ENCODE measurements around the gene DHRSX. TPM values are rescaled to one million over a fixed set of nuclear protein-coding genes. Genes with fewer than 3 reads are reported as not detected.
"Not testable (repeated sequence)": the region's sequence is repeated elsewhere in the genome, so short reads cannot be mapped to it uniquely, and the experiment has no call there.

DHRSX gene
- total and polyA plus RNA-seq, 2 experiments from 2014 or later: 37.2 to 71.7 TPM

DNA sequence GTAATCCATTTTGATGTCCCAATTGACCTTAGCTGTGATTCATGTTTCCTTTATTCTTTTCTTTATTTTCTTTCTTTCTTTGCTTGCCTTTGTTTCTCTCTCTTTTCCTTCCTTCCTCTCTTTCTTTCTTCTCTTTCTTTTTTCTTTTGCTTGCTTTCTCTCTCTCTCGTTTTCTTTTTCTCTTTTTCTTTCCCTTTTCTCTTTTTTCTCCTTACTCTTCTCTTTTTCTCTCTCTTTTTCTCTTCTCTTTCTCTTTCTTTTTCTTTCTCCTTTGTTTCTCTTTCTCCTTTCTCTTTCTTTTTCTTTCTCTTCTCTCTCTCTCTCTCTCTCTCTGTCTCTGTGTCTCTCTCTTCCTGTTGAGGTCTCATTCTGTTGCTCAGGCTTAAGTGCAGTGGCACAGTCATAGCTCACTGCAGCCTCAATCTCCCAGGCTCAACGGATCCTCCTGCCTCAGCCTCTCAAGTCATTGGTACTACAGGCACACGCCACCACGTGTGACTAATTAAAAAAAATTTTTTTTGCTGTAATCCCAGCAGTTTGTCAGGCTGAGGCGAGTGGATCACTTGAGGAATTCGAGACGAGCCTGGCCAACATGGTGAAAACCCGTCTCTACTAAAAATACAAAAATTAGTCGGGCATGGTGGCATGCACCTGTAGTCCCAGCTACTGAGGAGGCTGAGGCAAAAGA is 8.0 kb upstream of the DHRSX start:
- H3K9me2 ChIP-seq (replicated peaks; ENCODE audit: insufficient read depth): no peaks in the 10 kb centered on the region
- H4K20me1 ChIP-seq (ENCODE audit: insufficient read depth, poor library complexity, severe bottlenecking): no peaks in the 10 kb centered on the region
- DNase-seq (ENCODE audit: low spot score): no peak
- no peaks in the 10 kb centered on the region for H3K79me2 ChIP-seq
- no peak overlapping the region for H3K4me2 ChIP-seq
- TF ChIP-seq EZH2 (IDR thresholded peaks at IDR 0.05; ENCODE audit: borderline replicate concordance): no peak
- no peak for TF ChIP-seq EZH2phosphoT487 (IDR thresholded peaks at IDR 0.05; ENCODE audit: low read depth, severe bottlenecking, unreplicated experiment)
- TF ChIP-seq, protein P1, sequence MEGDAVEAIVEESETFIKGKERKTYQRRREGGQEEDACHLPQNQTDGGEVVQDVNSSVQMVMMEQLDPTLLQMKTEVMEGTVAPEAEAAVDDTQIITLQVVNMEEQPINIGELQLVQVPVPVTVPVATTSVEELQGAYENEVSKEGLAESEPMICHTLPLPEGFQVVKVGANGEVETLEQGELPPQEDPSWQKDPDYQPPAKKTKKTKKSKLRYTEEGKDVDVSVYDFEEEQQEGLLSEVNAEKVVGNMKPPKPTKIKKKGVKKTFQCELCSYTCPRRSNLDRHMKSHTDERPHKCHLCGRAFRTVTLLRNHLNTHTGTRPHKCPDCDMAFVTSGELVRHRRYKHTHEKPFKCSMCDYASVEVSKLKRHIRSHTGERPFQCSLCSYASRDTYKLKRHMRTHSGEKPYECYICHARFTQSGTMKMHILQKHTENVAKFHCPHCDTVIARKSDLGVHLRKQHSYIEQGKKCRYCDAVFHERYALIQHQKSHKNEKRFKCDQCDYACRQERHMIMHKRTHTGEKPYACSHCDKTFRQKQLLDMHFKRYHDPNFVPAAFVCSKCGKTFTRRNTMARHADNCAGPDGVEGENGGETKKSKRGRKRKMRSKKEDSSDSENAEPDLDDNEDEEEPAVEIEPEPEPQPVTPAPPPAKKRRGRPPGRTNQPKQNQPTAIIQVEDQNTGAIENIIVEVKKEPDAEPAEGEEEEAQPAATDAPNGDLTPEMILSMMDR (IDR thresholded peaks at IDR 0.05; ENCODE audit: poor library complexity): no peak
- no peaks in the 10 kb centered on the region for H3K36me3 ChIP-seq (replicated peaks; ENCODE audit: insufficient read depth, low read depth)
- 94% methylated on average over 8 of the region's 9 CpGs for WGBS (ENCODE audit: low lambda C conversion rate, missing lambda C conversion rate)
- H2AFZ ChIP-seq: no peak overlapping the region
- no peaks in the 10 kb centered on the region for H3K9me3 ChIP-seq (ENCODE audit: low read depth)
- H3K27ac ChIP-seq: no peak overlapping the region
- no peak overlapping the region for H3K4me3 ChIP-seq
- H3K27me3 ChIP-seq: no peaks in the 10 kb centered on the region
- peaks cover 13% of the 10 kb centered on the region for H3K4me1 ChIP-seq (ENCODE audit: insufficient read depth)

DNA sequence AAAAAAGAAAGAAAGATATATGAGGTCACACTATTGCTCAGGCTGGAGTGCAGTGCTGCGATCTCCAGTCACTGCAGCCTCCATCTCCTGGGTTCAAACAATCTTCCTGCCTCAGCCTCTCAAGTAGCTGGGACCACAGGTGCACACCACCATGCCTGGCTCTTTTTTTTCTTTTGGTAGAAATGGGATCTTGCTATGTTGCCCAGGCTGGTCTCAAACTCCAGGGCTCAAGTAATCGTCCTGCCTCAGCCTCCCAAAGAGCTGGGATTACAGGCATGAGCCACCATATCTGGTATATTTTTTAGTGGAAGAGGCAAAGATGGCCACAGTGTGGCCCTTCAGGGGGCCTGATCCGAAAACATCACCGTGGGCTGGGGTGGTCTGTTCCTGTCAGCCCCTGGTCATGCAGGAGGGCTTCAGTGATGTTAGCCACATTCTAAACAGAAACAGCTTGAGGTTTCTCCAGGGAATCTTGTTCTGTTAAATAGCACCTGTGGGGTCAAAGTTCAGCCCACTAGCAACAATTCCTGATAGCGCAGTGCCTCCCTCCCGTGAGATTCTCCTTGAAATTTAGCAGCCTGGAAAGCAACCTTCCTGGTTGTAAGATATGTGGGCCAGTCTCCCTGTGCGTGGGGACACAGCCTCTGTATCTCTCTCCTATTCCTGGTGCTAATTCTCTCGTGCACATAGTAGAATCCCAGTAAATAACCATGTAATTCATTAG is 7.3 kb upstream of the DHRSX start:
- no peaks in the 10 kb centered on the region for H4K20me1 ChIP-seq (ENCODE audit: insufficient read depth, poor library complexity, severe bottlenecking)
- H3K4me3 ChIP-seq: no peak overlapping the region
- peak overlapping the region; percentile 24 for H3K27ac ChIP-seq
- no peak for TF ChIP-seq EZH2 (IDR thresholded peaks at IDR 0.05; ENCODE audit: borderline replicate concordance)
- TF ChIP-seq, protein P1 (IDR thresholded peaks at IDR 0.05; ENCODE audit: poor library complexity): no peak
- no peak for TF ChIP-seq EZH2phosphoT487 (IDR thresholded peaks at IDR 0.05; ENCODE audit: low read depth, severe bottlenecking, unreplicated experiment)
- no peaks in the 10 kb centered on the region for H3K36me3 ChIP-seq (replicated peaks; ENCODE audit: insufficient read depth, low read depth)
- 54% methylated on average over 8 of the region's 8 CpGs for WGBS (ENCODE audit: low lambda C conversion rate, missing lambda C conversion rate)
- H3K9me3 ChIP-seq (ENCODE audit: low read depth): no peaks in the 10 kb centered on the region
- peaks cover 13% of the 10 kb centered on the region for H3K4me1 ChIP-seq (ENCODE audit: insufficient read depth)
- H2AFZ ChIP-seq: no peak overlapping the region
- DNase-seq (ENCODE audit: low spot score): peak; percentile 63
- no peak overlapping the region for H3K4me2 ChIP-seq
- H3K79me2 ChIP-seq: no peaks in the 10 kb centered on the region
- H3K9me2 ChIP-seq (replicated peaks; ENCODE audit: insufficient read depth): no peaks in the 10 kb centered on the region
- H3K27me3 ChIP-seq: no peaks in the 10 kb centered on the region

DNA sequence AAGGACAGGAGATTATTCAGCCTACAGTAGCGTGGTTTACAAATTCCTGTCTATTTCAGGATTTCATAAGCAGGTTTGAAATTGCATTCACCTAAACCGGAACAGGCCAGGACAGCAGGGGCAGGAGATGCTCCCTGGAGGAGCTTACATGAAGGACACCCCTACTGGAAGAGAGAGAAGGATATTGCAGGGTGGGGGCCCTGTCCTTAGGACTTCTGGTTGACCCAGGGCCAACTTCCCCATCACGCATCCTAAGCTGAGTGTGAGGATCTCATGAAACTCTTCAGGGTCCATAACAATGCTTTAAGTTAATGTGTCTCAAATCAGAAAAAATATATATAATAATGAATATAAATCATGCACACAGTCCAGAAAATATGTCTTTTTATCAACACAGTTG is 6.4 kb upstream of the DHRSX start:
- H4K20me1 ChIP-seq (ENCODE audit: insufficient read depth, poor library complexity, severe bottlenecking): no peaks in the 10 kb centered on the region
- no peaks in the 10 kb centered on the region for H3K9me2 ChIP-seq (replicated peaks; ENCODE audit: insufficient read depth)
- H2AFZ ChIP-seq: no peak overlapping the region
- no peak overlapping the region for H3K4me3 ChIP-seq
- TF ChIP-seq, protein P1 (IDR thresholded peaks at IDR 0.05; ENCODE audit: poor library complexity): no peak
- TF ChIP-seq EZH2phosphoT487 (IDR thresholded peaks at IDR 0.05; ENCODE audit: low read depth, severe bottlenecking, unreplicated experiment) (no peak), EZH2 (IDR thresholded peaks at IDR 0.05; ENCODE audit: borderline replicate concordance) (no peak)
- H3K27ac ChIP-seq: no peak overlapping the region
- no peaks in the 10 kb centered on the region for H3K27me3 ChIP-seq
- H3K9me3 ChIP-seq (ENCODE audit: low read depth): no peaks in the 10 kb centered on the region
- H3K4me2 ChIP-seq: no peak overlapping the region
- peaks cover 6% of the 10 kb centered on the region for H3K4me1 ChIP-seq (ENCODE audit: insufficient read depth)
- DNase-seq (ENCODE audit: low spot score): no peak
- no peaks in the 10 kb centered on the region for H3K36me3 ChIP-seq (replicated peaks; ENCODE audit: insufficient read depth, low read depth)
- 93% methylated on average over 3 of the region's 3 CpGs for WGBS (ENCODE audit: low lambda C conversion rate, missing lambda C conversion rate)
- H3K79me2 ChIP-seq: no peaks in the 10 kb centered on the region

DNA sequence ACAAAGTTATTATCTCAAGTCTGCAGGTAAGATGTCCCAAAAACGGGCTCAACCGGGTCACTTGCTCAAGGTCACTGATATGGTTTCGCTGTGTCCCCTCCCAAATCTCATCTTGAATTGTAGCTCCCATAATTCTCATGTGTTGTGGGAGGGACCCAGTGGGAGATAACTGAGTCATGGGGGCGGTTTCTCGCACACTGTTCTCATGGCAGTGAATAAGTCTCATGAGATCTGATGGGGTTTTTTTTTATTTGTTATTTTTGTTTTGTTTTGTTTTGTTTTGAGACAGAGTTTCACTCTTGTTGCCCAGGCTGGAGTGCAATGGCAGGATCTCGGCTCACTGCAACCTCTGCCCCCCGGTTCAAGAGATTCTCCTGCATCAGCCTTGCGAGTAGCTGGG is 4.6 kb upstream of the DHRSX start:
- not testable (repeated sequence) for H3K9me3 ChIP-seq (ENCODE audit: low read depth); H3K36me3 ChIP-seq (replicated peaks; ENCODE audit: insufficient read depth, low read depth); DNase-seq (ENCODE audit: low spot score); H3K9me2 ChIP-seq (replicated peaks; ENCODE audit: insufficient read depth); H4K20me1 ChIP-seq (ENCODE audit: insufficient read depth, poor library complexity, severe bottlenecking); H3K4me1 ChIP-seq (ENCODE audit: insufficient read depth); H3K79me2 ChIP-seq; H2AFZ ChIP-seq; H3K27ac ChIP-seq; H3K4me3 ChIP-seq; H3K4me2 ChIP-seq; H3K27me3 ChIP-seq
- WGBS (ENCODE audit: low lambda C conversion rate, missing lambda C conversion rate): 94% methylated on average over 8 of the region's 8 CpGs
